HCT116 (cell line): ENCODE results near the gene ANKFN1. TPM values are rescaled to one million over a fixed set of nuclear protein-coding genes. Genes with fewer than 3 reads are reported as not detected.

Source experiments
- ATAC-seq: fragments of 200-7000 bp; cut with Tn5 transposase; 2 replicates; pipeline ENCODE4 v1.9.1; 2020; ENCODE audit warnings: mild to moderate bottlenecking, moderate library complexity
- BruUV-seq: library from RNA; stranded (reverse); fragments of 400-500 nt; replicated peaks from 2 replicates; lab custom pipeline; 2021; lab: Mats Ljungman, UMichigan
- CTCF ChIA-PET: fragments of 300-600 bp; sonication (Branson Sonifier 250); formaldehyde crosslinking; loops from one replicate; lab custom pipeline; 2021; ENCODE audit warnings: antibody characterized with exemption; lab: Charles Lee
- POLR2A ChIA-PET: fragments of 300-600, 350-600 bp; sonication (Branson Sonifier 250); formaldehyde crosslinking; loops from one replicate; lab custom pipeline; 2021; ENCODE audit warnings: antibody characterized with exemption; lab: Charles Lee
- RAD21 ChIA-PET, 2 experiments: fragments of 300-600 bp; sonication (Branson Sonifier 250); formaldehyde crosslinking; loops; one replicate each; lab custom pipeline; 2023; ENCODE audit warnings: low total read pairs in 2 of 2; ENCODE audit not compliant: uncharacterized antibody in 2 of 2, unreplicated experiment in 2 of 2, low non-redundant PET in 1 of 2; lab: Charles Lee
- DNase-seq: peaks from one replicate; pipeline ENCODE4 v3.0.0-alpha.2; 2010; ENCODE audit warnings: low read depth, low spot score
- H2AFZ ChIP-seq: fragments of 200-600 bp; shearing (Covaris generic), sonication (generic); 2 replicates; pipeline ENCODE4 v1.6.1; 2017; ENCODE audit warnings: low read depth, mixed run types, mixed read lengths, antibody characterized with exemption, low read length; ENCODE audit not compliant: poor library complexity, severe bottlenecking
- H3K27ac ChIP-seq: 2 replicates; pipeline ENCODE4 v1.5.1; 2012; ENCODE audit warnings: low read depth, low read length
- H3K27me3 ChIP-seq: fragments of 200-600 bp; sonication (generic); 2 replicates; pipeline ENCODE4 v1.6.1; 2016; ENCODE audit warnings: mixed run types, low read length, mixed read lengths; ENCODE audit not compliant: insufficient read depth
- H3K36me3 ChIP-seq, 2 experiments: fragments of 200-500 bp in 1 of 2; fragments of 200-600 bp in 1 of 2; sonication (Bioruptor generic) in 1 of 2; sonication (generic) in 1 of 2; 2 replicates each; pipeline versions ENCODE4 v1.5.1 to v1.6.1; 2014 to 2016; ENCODE audit warnings: low read length in 2 of 2, inconsistent platforms in 1 of 2, mixed read lengths in 1 of 2, mixed run types in 1 of 2; ENCODE audit not compliant: insufficient read depth in 2 of 2, control insufficient read depth in 1 of 2
- H3K4me1 ChIP-seq, 2 experiments: fragments of 200-600 bp in 1 of 2; sonication (generic) in 1 of 2; 2 replicates each; pipeline versions ENCODE4 v1.5.1 to v1.6.1; 2012 to 2017; ENCODE audit warnings: low read length in 2 of 2, inconsistent platforms in 1 of 2, mild to moderate bottlenecking in 1 of 2, mixed read lengths in 1 of 2, mixed run types in 1 of 2, moderate library complexity in 1 of 2; ENCODE audit not compliant: insufficient read depth in 2 of 2, control insufficient read depth in 1 of 2
- H3K4me2 ChIP-seq: fragments of 200-600 bp; sonication (generic); 2 replicates; pipeline ENCODE4 v1.6.1; 2017; ENCODE audit warnings: mixed run types, low read length, mixed read lengths
- H3K4me3 ChIP-seq, 2 experiments: fragments of 200-600 bp in 1 of 2; sonication (generic) in 1 of 2; replicated peaks in 1 of 2; 2 replicates each; pipeline ENCODE4 v1.5.1; 2011 to 2016; ENCODE audit warnings: low read length in 2 of 2, control low read depth in 1 of 2, low read depth in 1 of 2, mild to moderate bottlenecking in 1 of 2, mixed read lengths in 1 of 2, mixed run types in 1 of 2
- H3K79me2 ChIP-seq: fragments of 200-600 bp; sonication (generic); 2 replicates; pipeline ENCODE4 v1.6.1; 2017; ENCODE audit warnings: mild to moderate bottlenecking, mixed run types, low read length, moderate library complexity, mixed read lengths; ENCODE audit not compliant: insufficient read depth
- H3K9ac ChIP-seq: fragments of 200-600 bp; sonication (generic); 2 replicates; pipeline ENCODE4 v1.6.1; 2016; ENCODE audit warnings: low read length, mixed read lengths
- H3K9me2 ChIP-seq: fragments of 200-600 bp; sonication (generic), shearing (Covaris generic); 2 replicates; pipeline ENCODE4 v1.6.1; 2017; ENCODE audit warnings: mixed run types, mild to moderate bottlenecking, moderate library complexity; ENCODE audit not compliant: insufficient read depth
- H3K9me3 ChIP-seq, 2 experiments: fragments of 200-500 bp in 1 of 2; fragments of 200-600 bp in 1 of 2; sonication (Bioruptor generic) in 1 of 2; sonication (generic) in 1 of 2; 2 replicates each; pipeline ENCODE4 v1.6.1; 2014 to 2017; ENCODE audit warnings: low read length in 2 of 2, mixed read lengths in 2 of 2, inconsistent platforms in 1 of 2, low read depth in 1 of 2, mild to moderate bottlenecking in 1 of 2, mixed run types in 1 of 2, moderate library complexity in 1 of 2; ENCODE audit not compliant: control insufficient read depth in 1 of 2, insufficient read depth in 1 of 2
- H4K20me1 ChIP-seq: fragments of 200-600 bp; sonication (generic), shearing (Covaris generic); 2 replicates; pipeline ENCODE4 v1.6.1; 2017; ENCODE audit warnings: mixed run types, mild to moderate bottlenecking, moderate library complexity; ENCODE audit not compliant: insufficient read depth
- CBX3 ChIP-seq: IDR thresholded peaks from 2 replicates; pipeline ENCODE4 v1.6.1; 2012; ENCODE audit warnings: low read depth
- CEBPB ChIP-seq: IDR thresholded peaks from 2 replicates; pipeline ENCODE4 v1.6.1; 2012; ENCODE audit warnings: low read depth
- CTCF ChIP-seq, 3 experiments: fragments of 200-600 bp in 1 of 3; sonication (generic) in 1 of 3; IDR thresholded peaks in 2 of 3; conservative IDR thresholded peaks in 1 of 3; 2 replicates each; pipeline ENCODE4 v1.5.1; 2012 to 2017; ENCODE audit warnings: low read depth in 2 of 3, low read length in 2 of 3, antibody characterized with exemption in 1 of 3, borderline replicate concordance in 1 of 3, control low read depth in 1 of 3, mild to moderate bottlenecking in 1 of 3, mixed read lengths in 1 of 3, mixed run types in 1 of 3, moderate library complexity in 1 of 3; ENCODE audit not compliant: insufficient read depth in 1 of 3
- ELF1 ChIP-seq: IDR thresholded peaks from 2 replicates; pipeline ENCODE4 v1.6.1; 2012; ENCODE audit warnings: low read depth, borderline replicate concordance
- EZH2 ChIP-seq: fragments of 200-600 bp; sonication (generic); IDR thresholded peaks from 2 replicates; pipeline ENCODE4 v1.6.1; 2017; ENCODE audit warnings: antibody characterized with exemption, mixed run types
- EZH2phosphoT487 ChIP-seq: fragments of 200-600 bp; IDR thresholded peaks from 2 replicates; pipeline ENCODE4 v1.6.1; 2018; ENCODE audit warnings: antibody characterized with exemption, borderline replicate concordance
- FOSL1 ChIP-seq: IDR thresholded peaks from 2 replicates; pipeline ENCODE4 v1.6.1; 2012; ENCODE audit warnings: low read depth
- MAX ChIP-seq: IDR thresholded peaks from 2 replicates; pipeline ENCODE4 v1.6.1; 2012
- POLR2A ChIP-seq: IDR thresholded peaks from 2 replicates; pipeline ENCODE4 v1.7.0; 2011; ENCODE audit warnings: borderline replicate concordance; ENCODE audit not compliant: insufficient read depth, insufficient read length; ENCODE audit errors: extremely low read depth
- POLR2AphosphoS5 ChIP-seq: IDR thresholded peaks from 2 replicates; pipeline ENCODE4 v1.6.1; 2011; ENCODE audit warnings: mild to moderate bottlenecking, low read depth, low read length, moderate library complexity
- RAD21 ChIP-seq: IDR thresholded peaks from 2 replicates; pipeline ENCODE4 v1.6.1; 2012; ENCODE audit warnings: low read depth, mild to moderate bottlenecking
- REST ChIP-seq: IDR thresholded peaks from 2 replicates; pipeline ENCODE4 v1.6.1; 2012; ENCODE audit warnings: low read depth
- SIN3A ChIP-seq: IDR thresholded peaks from 2 replicates; pipeline ENCODE4 v1.6.1; 2012; ENCODE audit warnings: low read depth
- SP1 ChIP-seq: IDR thresholded peaks from 2 replicates; pipeline ENCODE4 v1.6.1; 2012; ENCODE audit warnings: low read depth
- SRF ChIP-seq: IDR thresholded peaks from 2 replicates; pipeline ENCODE4 v1.6.1; 2012; ENCODE audit warnings: low read depth
- TCF7L2 ChIP-seq: IDR thresholded peaks from 2 replicates; pipeline ENCODE4 v1.7.0; 2011; ENCODE audit warnings: borderline replicate concordance, inconsistent platforms; ENCODE audit not compliant: insufficient read depth, insufficient read length; ENCODE audit errors: extremely low read depth
- YY1 ChIP-seq: IDR thresholded peaks from 2 replicates; pipeline ENCODE4 v1.6.1; 2011; ENCODE audit warnings: low read length, low read depth, moderate library complexity, mild to moderate bottlenecking; ENCODE audit not compliant: insufficient replicate concordance; ENCODE audit errors: extremely low read depth
- ZBTB33 ChIP-seq: IDR thresholded peaks from 2 replicates; pipeline ENCODE4 v1.6.1; 2011; ENCODE audit warnings: mild to moderate bottlenecking, low read length, moderate library complexity; ENCODE audit not compliant: insufficient replicate concordance; ENCODE audit errors: extremely low read depth
- ZFX ChIP-seq: fragments of 450-650 bp; IDR thresholded peaks from 2 replicates; pipeline ENCODE4 v1.6.1; 2017
- intact Hi-C: fragments of 100-400 bp; cut with micrococcal nuclease; formaldehyde crosslinking; loops from 2 replicates; pipeline ENCODE4 v1.10.0; 2022
- total RNA-seq: library from RNA; stranded (reverse); gene quantifications from one replicate; pipeline ENCODE4 v1.2.1, GENCODE V29; 2021; ENCODE audit not compliant: unreplicated experiment

ANKFN1 gene
- total RNA-seq, 1 experiment from 2014 or later: 1.1 TPM

- no peak for DNase-seq
- no peak overlapping the region for H2AFZ ChIP-seq
- POLR2A ChIA-PET: no interaction called here
Observed at GRCh38 chr17:56292010-56292409, 138.7 kb downstream of the ANKFN1 start.

More at GRCh38 chr17:56292010-56292409, 138.7 kb downstream of the ANKFN1 start:
- no TSS peak for BruUV-seq
- ChIA-PET CTCF (no interaction called here), RAD21 (no interaction called here)
- no peaks in the 10 kb centered on the region for H3K9me2 ChIP-seq
- no peak overlapping the region for H3K27ac ChIP-seq
- peaks cover 7% of the 10 kb centered on the region; the same call in 1 of the 2 replicates for H3K27me3 ChIP-seq
- intact Hi-C loops: no loop called here
- H3K9ac ChIP-seq: no peak overlapping the region
- no peaks in the 10 kb centered on the region for H3K36me3 ChIP-seq
- H3K4me3 ChIP-seq: no peak overlapping the region
- no peaks in the 10 kb centered on the region for H3K4me1 ChIP-seq
- no peaks in the 10 kb centered on the region for H4K20me1 ChIP-seq
- ATAC-seq: no peak
- H3K79me2 ChIP-seq: no peaks in the 10 kb centered on the region
- H3K9me3 ChIP-seq: no peaks in the 10 kb centered on the region
- TF ChIP-seq SRF (no peak), CTCF (IDR thresholded peaks at IDR 0.05 in 2 of 3, conservative IDR thresholded peaks at IDR 0.05 in 1 of 3; ENCODE audit: borderline replicate concordance in 1 of 3, insufficient read depth in 1 of 3, low read depth in 2 of 3, low read length in 2 of 3) (no peak), POLR2AphosphoS5 (no peak), SP1 (no peak), ZFX (no peak), EZH2 (no peak), CEBPB (no peak), TCF7L2 (no peak), CBX3 (no peak), EZH2phosphoT487 (no peak), ZBTB33 (no peak), MAX (no peak), ELF1 (no peak), RAD21 (no peak), REST (no peak), SIN3A (no peak), POLR2A (no peak), YY1 (no peak), FOSL1 (no peak)
- no peak overlapping the region for H3K4me2 ChIP-seq
